Spleen (tissue), 7 donors: ENCODE results near the gene POLN.

Experiments
- POLR2A ChIP-seq, 3 donors: fragments of 450-650 bp; IDR thresholded peaks; one replicate each; pipeline ENCODE4 v1.5.1; 2017; ENCODE audit warnings: antibody characterized with exemption in 3 of 3, mild to moderate bottlenecking in 1 of 3
- TF ChIP-seq, protein P1 (sequence below), 11 experiments: fragments of 200-600 bp in 7 of 11; fragments of 450-650 bp in 4 of 11; sonication (generic) in 4 of 11; IDR thresholded peaks in 8 of 11; conservative IDR thresholded peaks in 3 of 11; 1 replicate in 7 of 11; 2 replicates in 4 of 11; pipeline versions ENCODE4 v1.4.0 to v1.8.0; 2016 to 2021; ENCODE audit warnings: antibody characterized with exemption in 11 of 11, inconsistent platforms in 4 of 11, mild to moderate bottlenecking in 1 of 11
- donor health status: DM: no; HTN: no; CAD: no; lungs with moderate emphysema.
- donor health status: DM: no; HTN: no; CAD: no.
- donor health status: DM: no; HTN: no; CAD: no.

DNA sequence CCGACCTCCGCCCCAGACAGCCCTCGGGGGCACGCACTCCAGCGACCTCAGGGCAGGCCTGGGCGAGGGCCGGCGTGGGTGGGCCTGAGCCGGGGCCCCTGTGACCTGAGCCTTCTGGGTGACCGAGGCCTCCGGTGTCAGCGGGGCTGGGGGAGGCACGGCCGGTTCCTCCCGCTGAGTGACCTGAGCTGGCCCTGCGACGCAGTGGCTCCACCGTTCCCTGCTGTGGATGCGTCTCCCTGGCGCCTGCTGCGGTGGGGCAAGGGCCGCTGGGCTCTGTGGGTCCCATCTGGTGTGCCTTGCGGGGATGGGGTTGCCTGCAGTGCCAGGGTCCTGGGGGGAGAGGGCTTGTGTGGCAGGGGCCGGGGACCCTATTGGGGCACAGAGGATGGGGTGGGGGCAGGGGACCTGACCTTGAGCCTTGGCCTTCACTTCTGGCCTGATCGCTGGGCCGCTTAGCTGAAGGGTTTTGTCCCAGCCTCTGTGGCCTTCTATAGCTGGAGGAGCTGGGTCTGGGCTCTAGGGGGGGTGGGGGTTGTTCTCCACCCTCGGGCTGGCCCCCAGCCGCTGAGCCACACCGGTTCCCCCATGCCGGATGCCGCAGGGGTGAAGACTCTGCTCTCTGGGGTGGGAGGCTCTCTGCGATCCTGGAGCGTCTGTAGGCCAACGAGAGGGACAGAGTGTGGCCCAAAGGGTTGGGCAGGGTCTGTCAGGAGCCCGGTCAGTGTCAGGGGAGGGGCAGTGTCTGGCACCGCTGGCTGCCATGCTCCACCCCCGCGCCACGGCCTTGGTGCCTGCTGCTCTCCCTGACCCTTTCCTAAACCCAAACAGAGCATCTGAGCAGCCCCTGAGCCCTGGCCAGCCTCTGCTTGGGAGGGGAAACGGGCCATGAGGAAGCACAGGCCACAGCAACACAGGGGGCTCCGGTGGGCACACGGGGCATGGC lies 180.5 kb downstream of the POLN start:
- TF ChIP-seq, protein P1, sequence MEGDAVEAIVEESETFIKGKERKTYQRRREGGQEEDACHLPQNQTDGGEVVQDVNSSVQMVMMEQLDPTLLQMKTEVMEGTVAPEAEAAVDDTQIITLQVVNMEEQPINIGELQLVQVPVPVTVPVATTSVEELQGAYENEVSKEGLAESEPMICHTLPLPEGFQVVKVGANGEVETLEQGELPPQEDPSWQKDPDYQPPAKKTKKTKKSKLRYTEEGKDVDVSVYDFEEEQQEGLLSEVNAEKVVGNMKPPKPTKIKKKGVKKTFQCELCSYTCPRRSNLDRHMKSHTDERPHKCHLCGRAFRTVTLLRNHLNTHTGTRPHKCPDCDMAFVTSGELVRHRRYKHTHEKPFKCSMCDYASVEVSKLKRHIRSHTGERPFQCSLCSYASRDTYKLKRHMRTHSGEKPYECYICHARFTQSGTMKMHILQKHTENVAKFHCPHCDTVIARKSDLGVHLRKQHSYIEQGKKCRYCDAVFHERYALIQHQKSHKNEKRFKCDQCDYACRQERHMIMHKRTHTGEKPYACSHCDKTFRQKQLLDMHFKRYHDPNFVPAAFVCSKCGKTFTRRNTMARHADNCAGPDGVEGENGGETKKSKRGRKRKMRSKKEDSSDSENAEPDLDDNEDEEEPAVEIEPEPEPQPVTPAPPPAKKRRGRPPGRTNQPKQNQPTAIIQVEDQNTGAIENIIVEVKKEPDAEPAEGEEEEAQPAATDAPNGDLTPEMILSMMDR (IDR thresholded peaks at IDR 0.05 in 8 of 11, conservative IDR thresholded peaks at IDR 0.05 in 3 of 11), result no peak
- TF ChIP-seq POLR2A (IDR thresholded peaks at IDR 0.05), result no peak
